GM19452 (cell line): ENCODE data around the gene RAD23A.

Experiments
- ATAC-seq: cut with Tn5 transposase; IDR thresholded peaks from one replicate; pipeline ENCODE4 v1.9.1; 2021; ENCODE audit not compliant: unreplicated experiment

RAD23A gene

DNA sequence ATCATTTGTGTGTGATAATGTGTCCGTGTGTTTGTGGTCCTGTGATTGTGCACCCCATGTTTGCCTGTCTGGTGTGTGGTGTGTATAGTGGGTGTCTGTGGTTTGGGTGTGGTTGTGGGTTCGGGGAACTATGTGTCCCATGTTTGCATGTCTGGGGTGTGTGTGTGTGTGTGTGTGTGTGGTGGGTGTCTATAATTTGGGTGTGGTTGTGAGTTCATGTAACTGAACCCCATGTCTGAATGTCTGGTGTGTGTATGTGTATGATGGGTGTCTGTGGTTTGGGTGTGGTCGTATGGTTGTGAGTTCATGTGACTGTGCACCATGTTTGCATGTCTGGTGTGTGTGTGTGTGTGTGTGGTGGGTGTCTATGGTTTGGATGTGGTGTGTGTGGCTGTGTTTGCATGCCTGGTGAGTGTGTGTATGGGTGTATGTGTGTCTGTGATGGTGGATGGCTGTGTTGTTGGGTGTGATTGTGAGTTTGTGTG, 38.5 kb downstream of the RAD23A start:
- ATAC-seq, result no peak

DNA sequence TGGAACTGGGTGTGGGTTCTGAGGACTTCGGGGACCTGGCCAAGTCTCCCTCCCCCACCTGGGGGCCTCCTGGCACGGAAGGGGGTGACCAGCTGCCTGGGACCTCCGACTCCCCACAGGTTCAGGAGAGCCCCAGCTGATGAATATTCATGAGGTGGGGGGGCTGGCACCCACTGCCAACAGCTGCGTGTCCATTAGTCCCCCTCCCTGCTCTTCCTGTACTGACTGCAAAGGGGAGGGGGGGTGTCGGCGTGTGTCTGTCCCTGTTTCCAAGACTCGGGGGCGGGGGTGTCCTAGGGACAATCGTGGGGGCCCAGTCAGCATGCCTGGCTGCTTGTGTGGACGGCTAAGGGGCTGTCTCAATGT, 39.0 kb downstream of the RAD23A start:
- no peak for ATAC-seq

DNA sequence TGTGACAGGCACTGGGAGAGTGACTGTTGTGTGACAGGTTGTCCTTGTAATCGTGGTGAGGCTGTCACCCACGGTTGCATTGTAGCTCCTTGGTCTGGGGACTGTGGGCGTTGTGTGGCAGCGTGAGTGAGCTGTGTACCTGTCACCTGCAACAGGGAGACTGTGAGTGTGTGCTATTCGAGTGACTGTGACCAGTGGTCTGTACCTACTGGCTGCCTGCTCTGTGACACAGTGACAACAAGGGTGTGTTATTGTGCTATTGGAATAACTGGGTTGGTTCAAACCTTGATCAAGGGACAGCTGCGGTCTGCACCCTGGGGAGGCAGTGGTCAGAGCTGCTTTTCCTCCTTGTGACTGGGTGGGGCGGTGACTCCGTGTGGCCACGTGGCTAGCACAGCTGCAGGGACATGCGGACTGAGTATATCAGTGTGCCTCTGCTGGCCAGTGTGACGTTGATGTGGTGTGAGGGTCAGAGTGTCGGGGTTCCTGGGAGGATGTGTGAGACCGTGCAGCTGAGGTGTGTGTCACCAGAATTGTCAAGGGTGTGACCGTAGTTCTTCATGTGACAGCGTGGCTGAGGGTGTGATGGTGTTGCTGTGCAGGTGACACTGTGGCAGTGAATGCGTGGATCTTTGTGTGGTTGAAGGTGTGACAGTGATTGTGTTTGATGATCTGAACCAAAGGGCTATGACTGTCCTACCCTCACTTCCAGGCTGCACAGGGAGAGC, 39.6 kb downstream of the RAD23A start:
- ATAC-seq, result no peak

DNA sequence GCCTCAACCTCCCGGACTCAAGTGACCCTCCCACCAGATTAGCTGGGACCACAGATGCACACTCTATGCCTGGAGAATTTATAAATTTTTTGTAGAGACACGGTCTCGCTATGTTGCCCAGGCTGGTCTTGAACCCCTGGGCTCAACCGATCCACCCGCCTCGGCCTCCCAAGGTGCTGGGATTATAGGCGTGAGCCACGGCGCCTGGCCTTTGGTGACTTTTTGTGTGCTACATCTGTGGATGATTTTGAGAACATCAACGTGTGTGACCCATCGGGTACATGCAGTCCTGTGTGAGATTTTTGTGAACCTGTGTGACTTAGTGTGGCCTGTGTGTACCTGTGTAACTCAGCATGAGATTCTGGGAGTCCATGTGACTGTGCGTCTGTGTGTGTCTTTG, 41.1 kb downstream of the RAD23A start:
- no peak for ATAC-seq

DNA sequence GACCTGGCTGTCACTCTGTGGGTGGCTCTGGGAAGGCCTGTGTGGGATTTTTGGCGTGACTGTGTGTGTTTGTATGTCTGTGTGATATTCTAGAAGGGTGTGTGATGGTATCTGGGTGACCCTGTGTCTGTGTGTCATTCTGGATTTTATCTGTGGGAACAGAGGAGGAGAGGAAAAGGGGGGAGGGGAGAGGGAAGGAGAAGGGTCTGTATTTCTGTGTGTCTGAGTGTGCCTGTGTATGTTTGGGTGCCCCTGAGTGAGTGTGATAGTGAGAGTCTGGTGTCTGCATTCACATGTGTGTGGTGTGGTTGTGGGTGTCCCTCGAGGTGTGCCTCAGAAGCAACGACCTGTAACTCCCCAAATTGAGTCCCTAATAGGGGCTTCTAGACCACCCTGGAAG, 41.5 kb downstream of the RAD23A start:
- ATAC-seq, result no peak

DNA sequence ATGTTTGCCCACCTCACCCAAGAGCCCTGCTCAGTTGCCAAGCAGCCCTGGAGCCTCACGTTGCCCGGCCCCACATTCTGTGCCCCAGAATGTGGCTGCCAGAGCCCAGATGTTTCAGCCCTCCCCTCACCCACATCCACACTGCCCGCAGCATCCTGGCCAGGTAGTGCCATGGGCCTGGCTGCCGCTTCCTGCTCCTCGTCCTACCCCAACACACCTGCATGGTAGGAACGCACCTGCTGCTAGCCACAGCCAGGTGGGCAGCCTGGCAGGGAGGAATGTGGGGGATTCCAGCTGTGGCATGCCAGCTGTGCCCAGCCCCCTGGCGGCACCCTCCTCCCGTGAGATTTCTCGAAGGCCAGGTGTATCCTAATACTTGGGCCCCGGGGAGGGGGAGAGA, 42.1 kb downstream of the RAD23A start:
- ATAC-seq, result no peak

DNA sequence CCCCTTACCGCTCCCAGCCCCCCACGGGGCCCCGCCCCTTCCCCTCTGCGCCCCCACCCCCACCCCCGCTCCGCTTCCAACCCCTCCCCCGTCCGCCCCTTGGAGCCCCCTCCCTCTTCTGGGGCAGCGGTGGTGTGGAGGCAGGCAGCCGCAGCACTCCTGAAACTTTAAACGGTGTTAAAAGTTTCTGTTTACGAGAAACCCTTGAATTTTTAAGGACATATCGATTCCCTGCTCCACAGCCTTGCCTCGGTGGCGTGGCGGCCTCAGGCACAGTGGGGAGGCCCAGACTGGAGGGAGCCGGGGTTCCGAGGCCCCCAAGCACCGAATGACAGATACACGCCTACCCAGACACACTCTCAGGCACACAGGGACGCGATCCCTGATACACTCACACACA, 44.8 kb downstream of the RAD23A start:
- no peak for ATAC-seq

DNA sequence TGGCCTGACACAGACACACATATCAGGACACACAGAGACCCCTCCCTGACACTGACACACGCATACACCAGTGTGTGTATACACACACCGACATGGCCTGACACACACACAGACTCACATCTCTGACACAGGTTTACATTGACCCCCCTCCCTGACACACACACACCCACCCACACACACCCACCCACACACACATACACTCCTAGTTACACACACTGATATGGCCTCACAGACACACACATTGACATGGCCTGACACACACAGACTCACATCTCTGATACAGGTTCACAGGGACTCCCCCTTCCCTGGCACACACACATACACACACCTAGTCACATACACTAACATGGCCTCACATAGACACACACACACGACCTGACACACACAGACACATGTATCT, 45.2 kb downstream of the RAD23A start:
- no peak for ATAC-seq

DNA sequence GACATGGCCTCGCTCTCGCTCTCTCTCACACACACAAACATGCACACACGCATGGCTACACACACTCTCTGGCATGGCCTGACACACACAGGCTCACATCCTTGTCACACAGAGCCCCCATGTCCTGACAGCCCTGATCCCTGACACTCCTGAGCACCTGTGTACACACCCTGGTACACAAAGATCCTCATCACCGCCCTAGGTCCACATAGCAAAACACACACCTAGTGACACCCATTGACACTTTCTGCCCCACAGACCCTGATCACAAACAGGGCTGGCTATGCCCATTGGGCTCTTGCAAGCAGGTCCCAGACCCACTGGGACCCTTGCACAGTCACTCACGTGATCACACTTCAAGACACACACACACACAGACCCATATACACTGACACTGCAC, 45.6 kb downstream of the RAD23A start:
- no peak for ATAC-seq

DNA sequence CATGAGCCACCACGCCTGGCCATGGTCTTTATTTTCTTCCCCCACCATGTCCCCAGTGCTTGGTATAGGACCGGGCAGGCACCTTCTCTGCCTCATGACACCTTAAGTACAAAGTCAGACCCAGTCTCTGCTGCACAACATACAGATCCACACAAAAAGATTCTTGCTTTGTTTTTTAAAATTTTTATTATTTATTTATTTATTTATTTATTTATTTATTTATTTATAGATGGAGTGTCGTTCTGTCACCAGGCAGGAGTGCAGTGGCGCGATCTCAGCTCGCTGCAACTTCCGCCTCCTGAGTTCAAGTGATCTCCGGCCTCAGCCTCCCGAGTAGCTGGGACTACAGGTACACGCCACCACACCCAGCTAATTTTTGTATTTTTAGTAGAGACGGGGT, 47.1 kb downstream of the RAD23A start:
- no peak for ATAC-seq

DNA sequence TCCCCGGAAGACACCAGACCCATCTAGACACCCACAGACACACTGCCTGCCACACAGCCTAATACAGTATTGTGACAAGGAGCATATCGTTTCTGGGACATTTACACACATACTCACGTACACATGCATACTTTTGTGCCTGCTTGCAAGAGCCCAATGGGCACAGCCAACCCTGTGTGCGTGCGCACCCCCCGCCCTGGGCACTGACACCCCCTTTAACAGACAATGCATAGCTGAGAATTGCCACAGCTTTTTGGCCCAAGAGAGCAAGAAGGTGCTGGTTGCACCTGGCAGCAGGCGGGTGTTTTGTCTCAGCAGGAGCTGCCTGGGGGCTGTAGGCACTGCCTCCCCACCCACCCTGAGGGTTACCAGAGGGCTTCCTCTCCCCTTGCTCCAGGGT, 47.9 kb downstream of the RAD23A start:
- no peak for ATAC-seq

DNA sequence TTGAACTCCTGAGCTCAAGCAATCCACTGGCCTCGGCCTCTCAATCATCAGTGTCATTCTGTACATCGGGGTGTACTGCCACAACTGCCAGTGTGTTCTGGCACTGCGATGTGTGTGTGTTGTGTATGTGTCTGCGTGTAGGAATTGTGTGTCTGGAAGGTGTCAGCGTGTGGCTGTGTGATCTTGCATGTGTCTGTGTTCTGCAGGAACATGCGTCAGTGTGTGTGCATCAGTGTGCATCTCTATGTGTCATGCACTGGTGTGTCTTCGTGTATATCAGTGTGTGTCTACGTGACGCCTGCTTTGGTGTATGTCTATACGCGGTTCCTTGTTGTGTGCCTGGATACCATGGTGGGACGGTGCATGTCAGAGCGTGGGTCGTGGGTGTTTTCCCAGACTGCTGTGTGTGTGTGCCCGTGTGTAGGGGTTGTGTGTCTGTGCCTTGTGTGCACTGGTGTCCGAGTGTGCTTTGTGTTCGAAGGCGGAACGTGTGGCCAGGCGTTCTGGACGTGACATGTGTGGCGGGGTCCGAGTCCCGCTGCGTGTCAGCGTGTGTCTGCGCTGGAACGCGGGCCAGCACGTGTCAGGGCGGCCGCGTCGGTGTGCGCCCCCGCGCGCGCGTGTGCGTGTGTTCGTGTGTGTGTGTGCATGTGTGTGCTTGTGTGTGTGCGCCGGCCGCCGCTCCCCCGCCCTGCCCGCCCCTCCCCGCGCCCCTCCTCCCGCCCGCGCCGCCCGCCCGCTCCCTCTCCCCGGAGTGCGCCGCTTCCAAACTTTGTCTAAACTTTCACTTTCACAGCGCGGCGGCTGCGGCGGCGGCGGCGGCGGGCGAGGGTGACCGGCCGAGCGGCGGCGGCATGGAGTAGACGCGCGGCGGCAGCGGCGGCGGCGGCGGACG, 49.3 kb downstream of the RAD23A start, which contains the start of gene NFIX:
NFIX (plus strand) TSS at position 775 of the 895 bp plus-strand sequence. CDS start 363 bp downstream, outside the sequence.
- ATAC-seq, result no peak

DNA sequence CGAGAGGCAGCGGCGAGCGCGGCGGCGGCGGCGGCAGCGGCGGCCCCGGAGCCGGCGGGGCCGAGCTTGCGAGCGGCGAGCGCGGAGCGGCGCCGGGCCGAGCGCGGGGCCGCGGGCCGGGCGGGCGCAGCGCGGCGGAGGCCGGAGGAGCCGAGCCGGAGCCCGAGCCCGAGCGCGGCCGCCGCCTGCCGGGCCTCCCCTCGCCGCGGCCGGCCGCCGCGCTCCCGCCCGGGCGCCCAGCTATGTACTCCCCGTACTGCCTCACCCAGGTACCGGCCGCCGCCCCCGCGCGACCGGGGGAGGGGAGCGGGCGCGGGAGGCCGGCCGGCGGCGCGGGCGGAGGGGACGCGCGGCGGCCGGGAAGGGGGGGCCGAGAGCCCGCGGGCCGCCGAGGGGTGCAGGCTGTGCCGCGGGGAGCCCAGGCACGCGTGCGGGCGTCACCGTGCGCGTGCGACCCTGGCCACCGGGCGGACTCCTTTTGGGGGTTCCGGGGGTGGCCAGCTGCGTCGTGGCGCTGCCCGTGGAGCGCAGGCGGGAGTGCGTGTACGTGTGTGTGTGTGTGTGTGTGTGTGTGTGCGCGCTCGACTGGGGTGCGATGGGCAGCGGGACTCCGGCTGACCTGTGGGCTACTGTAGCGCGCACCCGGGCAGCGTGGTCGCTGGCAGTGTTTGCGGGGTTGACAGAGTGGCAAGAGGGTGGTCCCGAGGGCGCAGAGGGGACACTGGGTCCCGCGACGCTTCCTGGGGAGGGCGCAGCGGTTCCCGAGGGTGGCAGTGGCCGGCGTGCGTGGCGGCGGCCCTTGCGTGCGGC, 50.1 kb downstream of the RAD23A start:
- no peak for ATAC-seq

DNA sequence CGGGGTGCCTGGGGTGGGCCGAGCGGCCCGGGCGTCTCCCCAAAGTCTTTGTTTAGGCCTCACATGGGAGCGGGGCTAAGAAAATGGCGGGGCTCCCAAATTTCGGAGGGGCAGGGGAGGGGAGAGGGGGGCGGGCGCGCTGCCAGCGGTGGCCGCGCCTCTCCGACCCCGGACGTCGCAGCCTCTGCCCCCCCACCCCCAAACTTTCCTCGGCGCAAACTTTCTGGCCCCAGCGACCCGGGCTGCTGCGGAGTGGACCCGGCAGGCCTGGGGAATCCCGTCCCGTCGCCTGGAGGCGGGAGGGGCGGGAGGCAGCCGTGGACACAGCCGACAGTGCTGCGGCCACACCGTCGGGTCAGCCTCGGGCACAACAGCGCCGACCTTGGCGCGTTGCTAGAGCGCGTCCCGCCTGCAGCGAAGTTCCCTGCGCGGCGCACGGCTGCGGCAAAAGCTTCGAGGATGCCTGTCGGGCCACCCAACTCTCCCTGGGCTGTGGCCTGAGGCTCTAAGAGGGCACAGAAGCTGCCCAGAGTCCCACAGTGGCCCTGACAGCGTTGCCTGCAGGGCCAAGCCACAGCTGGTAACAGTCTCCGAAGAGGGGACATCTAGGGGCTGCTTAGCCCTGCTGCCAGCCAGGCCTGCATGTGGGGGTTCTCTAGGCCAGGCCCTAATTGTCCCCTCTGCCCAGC, 50.9 kb downstream of the RAD23A start:
- ATAC-seq, result no peak

DNA sequence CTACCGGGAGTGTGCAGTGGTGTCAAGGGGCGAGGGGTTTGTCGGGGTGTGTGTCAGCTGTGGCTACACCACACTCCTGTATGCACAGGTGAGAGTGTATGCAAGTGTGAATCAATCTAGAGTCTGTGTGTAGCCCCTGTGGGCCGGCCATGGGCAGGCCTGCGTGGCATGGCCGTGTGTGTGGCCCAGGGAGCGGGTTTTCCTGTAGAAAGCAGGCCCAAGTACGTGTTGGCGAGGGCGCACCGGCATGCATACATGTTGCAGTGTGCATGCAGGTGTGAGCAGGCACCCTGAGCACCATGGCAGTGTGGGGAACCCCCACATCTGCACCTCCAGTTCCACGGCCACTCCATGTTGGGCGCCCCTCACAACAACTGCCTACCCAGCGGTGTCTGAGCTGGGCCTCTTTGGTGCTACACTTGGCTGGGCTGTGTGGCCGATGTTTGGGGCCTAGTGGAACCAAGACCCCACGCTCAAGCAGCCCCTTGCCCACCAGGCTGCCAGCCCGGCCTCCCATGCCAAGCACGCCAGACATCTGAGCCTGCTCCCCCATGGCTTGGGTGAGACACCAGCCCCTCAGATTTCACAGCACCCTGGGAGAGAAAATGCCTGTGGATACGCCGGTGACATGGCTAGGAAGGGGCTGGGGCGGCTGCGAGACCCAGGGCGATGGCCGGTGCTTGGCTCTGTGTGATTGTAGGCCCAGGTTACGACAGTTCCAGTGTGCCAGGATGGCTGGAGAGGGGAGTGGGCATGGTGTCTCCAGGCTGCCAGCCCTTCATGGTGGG, 51.7 kb downstream of the RAD23A start:
- ATAC-seq, result no peak

DNA sequence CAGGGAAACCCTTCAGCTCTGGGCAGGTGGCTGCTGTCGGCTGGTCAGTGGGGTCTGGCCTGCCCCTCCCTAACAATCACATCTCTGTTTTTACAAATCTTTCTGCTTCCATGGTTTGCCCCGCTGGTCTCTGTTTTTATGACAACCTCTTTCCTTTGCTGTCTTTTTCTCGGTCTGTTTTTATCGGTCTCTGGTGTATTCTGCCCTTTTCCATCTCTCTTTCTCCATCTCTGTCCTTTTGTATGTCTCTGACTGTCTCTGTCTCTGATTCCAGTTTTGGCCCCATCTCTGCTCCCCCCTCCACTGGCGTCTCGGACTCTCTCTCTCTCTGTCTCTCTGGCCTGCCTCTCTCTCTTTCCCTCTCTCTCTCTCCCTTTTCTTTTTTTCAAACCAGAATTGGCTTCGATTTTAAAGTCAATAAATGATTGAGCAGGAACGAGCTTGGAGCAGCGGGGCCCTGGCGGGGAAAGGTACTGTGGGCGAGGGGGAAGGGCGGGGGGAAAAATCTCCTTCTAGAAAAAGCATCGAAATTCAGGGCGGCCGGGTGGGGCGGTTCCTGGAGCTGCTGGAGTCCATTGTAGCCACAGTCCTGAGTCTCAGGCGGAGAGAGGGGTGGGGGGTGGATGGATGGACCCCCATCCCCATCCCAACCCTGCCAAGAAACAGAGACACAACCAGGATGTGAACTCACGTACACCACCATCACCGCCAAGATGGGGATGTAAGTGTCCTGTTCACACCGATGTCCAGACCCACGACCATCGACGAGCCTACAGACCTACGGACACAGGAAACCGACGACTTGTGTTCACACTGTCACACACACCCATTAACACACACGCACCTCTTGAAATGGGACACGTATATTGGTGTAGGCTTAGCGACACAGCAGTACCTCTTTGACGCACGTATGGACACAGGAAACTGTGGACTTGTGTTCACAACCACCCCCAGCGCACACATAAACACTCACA, 52.6 kb downstream of the RAD23A start:
- no peak for ATAC-seq

DNA sequence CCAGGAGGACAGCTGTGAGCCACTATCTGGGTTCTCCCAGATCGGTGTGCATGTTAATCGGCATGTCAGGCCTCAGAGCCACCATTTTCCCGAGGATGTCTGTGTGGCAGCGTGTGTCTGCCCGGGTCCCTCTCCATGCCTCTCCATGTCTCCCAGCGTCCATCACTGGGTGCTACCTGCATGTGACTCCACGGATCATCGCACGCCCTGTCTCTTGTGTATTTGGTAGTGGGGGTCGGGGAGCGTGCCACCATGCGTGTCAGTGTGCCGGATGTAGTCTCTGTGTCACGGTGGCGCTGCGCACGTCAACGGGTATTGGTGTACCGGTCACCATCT, 55.5 kb downstream of the RAD23A start:
- ATAC-seq, result no peak

DNA sequence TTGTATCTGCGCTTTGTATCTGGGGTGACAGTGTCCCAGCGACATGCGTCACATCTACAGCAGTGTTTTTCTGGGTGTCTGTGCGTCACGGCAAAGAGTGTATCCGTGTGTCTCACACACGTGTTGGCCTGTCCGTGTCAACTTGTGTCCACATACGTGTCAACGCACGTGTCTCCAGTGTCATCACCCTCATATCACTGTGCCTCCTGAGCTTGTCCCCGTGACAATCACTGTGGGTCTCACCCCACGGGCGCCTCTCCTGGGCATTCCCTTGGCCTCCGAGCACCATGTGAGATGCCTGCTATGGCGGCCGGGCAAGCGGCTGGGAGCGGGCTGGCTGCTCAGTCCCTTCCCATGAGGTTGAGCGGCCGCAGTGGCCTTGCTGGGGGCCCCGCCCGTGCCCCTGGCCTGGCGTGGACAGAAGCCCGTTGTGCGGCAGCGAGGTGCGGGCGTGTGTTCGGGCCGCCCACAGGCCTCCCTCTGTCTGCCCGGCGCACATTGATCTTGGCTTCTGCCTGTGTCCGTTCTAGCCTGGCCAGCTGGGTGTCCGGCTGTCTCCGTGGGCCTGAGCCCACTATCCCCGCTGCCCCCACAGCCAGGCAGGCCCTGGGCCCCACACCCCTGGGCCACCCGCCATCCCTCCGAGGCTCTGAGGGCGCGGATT, 56.0 kb downstream of the RAD23A start:
- no peak for ATAC-seq
